Upper lobe of left lung (tissue), 4 donors: ENCODE results near the gene IDS.

Source experiments
- CTCF ChIP-seq, 6 experiments: fragments of 450-650 bp in 4 of 6; fragments of 200-600 bp in 2 of 6; sonication (generic) in 2 of 6; IDR thresholded peaks; one replicate each; pipeline ENCODE4 v1.5.1; 2016 to 2019; ENCODE audit warnings: antibody characterized with exemption in 6 of 6
- POLR2A ChIP-seq, 4 donors: fragments of 450-650 bp; IDR thresholded peaks; one replicate each; pipeline ENCODE4 v1.5.1; 2016 to 2017; ENCODE audit warnings: antibody characterized with exemption in 4 of 4, mild to moderate bottlenecking in 2 of 4

DNA sequence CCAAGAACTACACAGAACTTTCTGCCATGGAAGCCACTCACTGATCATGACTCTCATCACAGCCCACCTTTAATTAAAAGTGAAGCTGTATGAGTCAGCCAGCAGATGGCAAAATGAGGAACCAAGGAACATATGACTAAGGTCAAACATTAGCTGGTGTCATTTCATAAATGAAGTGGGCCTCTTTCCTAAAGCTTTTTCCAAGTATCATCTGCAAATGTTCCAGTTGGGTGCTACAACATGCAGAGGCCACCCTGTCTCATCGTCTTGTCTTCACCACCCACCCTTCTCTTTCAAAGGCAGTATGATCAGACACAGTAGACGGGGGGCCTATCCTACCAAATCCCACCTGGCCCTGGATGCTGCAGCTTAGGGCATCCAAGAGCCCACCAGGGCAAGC is 26.5 kb upstream of the IDS start:
- no peak for TF ChIP-seq POLR2A (IDR thresholded peaks at IDR 0.05)
- TF ChIP-seq CTCF (IDR thresholded peaks at IDR 0.05): no peak
